ENCODE data around the gene PRRT2. TPM values are rescaled to one million over a fixed set of nuclear protein-coding genes. Genes with fewer than 3 reads are reported as not detected.
A peak's percentile ranks its signal among the peaks of the same experiment; 100 is the strongest.
"Not testable (repeated sequence)": the region's sequence is repeated elsewhere in the genome, so short reads cannot be mapped to it uniquely, and the experiment has no call there.

PRRT2 gene
- total and polyA plus RNA-seq, 2 experiments from 2014 or later, result 13.3 to 16.6 TPM

DNA sequence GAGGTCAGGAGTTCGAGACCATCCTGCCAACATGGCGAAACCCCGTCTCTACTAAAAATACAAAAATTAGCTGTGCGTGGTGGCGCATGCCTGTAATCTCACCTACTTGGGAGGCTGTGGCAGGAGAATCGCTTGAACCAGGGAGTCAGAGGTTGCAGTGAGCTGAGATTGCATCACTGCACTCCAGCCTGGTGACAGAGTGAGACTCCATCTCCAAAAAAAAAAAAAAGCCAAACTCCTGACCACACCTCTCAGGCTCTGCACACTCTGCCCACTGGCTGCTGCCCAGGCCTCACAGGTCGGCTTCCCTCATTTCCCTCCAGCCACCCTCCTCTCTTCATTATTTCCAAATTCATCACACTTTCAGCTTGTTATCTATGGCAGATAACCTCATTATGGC is 39.7 kb upstream of the PRRT2 start:
- not testable (repeated sequence) for H3K36me3 Mint-ChIP-seq (ENCODE audit: low read depth)

DNA sequence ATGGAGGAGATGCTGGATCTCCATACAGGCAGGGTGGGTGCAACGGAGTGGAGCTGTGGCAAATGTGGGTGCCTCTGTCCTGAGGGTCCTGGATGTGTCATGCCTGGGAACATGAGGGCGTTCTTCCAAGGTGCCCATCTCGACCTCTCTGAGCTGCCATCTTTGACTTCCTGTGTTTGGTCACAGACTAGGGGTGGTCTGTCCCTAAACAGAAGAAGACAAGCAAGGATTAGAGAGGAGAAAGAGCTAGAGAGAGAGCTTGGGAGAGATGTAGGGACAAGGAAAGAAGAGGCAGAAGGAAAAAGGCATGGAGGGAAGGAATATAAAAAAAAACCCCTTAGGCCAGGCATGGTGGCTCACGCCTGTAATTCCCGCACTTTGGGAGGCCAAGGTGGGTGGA is 37.3 kb upstream of the PRRT2 start:
- Histone ChIP-seq H3K4me3 (no peak overlapping the region), H2AFZ (no peak overlapping the region), H4K20me1 (replicated peaks; ENCODE audit: insufficient read depth) (no peaks in the 10 kb centered on the region), H3F3A (replicated peaks; ENCODE audit: low read depth) (no peaks in the 10 kb centered on the region), H3K9me2 (ENCODE audit: insufficient read depth) (peaks cover 5% of the 10 kb centered on the region; the same call in 1 of the 2 replicates), H3K27ac (ENCODE audit: low read depth) (no peak overlapping the region), H3K4me2 (no peak overlapping the region), H3K36me3 (ENCODE audit: insufficient read depth) (no peaks in the 10 kb centered on the region), H3K27me3 (ENCODE audit: insufficient read depth) (no peaks in the 10 kb centered on the region), H3K4me1 (ENCODE audit: insufficient read depth) (no peaks in the 10 kb centered on the region), H3K79me2 (replicated peaks; ENCODE audit: insufficient read depth) (no peaks in the 10 kb centered on the region)
- H3K27ac Mint-ChIP-seq, result no peak overlapping the region
- no peak for ATAC-seq
- H3K36me3 Mint-ChIP-seq (ENCODE audit: low read depth), result no peaks in the 10 kb centered on the region
- no peak for DNase-seq (ENCODE audit: low spot score)
- no peak overlapping the region for H3K4me3 Mint-ChIP-seq
- H3K27me3 Mint-ChIP-seq (ENCODE audit: insufficient read depth, low read depth, poor library complexity), result peaks cover 13% of the 10 kb centered on the region
- H3K9me3 Mint-ChIP-seq, result no peaks in the 10 kb centered on the region; the same call in 2 of the 3 replicates
- H3K4me1 Mint-ChIP-seq, result peaks cover 13% of the 10 kb centered on the region
- no peak for TF ChIP-seq EZH2phosphoT487 (IDR thresholded peaks at IDR 0.05; ENCODE audit: unreplicated experiment)
- no peak for TF ChIP-seq JUNB (IDR thresholded peaks at IDR 0.05; ENCODE audit: unreplicated experiment)
- TF ChIP-seq, protein P1, sequence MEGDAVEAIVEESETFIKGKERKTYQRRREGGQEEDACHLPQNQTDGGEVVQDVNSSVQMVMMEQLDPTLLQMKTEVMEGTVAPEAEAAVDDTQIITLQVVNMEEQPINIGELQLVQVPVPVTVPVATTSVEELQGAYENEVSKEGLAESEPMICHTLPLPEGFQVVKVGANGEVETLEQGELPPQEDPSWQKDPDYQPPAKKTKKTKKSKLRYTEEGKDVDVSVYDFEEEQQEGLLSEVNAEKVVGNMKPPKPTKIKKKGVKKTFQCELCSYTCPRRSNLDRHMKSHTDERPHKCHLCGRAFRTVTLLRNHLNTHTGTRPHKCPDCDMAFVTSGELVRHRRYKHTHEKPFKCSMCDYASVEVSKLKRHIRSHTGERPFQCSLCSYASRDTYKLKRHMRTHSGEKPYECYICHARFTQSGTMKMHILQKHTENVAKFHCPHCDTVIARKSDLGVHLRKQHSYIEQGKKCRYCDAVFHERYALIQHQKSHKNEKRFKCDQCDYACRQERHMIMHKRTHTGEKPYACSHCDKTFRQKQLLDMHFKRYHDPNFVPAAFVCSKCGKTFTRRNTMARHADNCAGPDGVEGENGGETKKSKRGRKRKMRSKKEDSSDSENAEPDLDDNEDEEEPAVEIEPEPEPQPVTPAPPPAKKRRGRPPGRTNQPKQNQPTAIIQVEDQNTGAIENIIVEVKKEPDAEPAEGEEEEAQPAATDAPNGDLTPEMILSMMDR (conservative IDR thresholded peaks at IDR 0.05; ENCODE audit: low read depth in 2 of 2), result no peak
- TF ChIP-seq, protein P2, sequence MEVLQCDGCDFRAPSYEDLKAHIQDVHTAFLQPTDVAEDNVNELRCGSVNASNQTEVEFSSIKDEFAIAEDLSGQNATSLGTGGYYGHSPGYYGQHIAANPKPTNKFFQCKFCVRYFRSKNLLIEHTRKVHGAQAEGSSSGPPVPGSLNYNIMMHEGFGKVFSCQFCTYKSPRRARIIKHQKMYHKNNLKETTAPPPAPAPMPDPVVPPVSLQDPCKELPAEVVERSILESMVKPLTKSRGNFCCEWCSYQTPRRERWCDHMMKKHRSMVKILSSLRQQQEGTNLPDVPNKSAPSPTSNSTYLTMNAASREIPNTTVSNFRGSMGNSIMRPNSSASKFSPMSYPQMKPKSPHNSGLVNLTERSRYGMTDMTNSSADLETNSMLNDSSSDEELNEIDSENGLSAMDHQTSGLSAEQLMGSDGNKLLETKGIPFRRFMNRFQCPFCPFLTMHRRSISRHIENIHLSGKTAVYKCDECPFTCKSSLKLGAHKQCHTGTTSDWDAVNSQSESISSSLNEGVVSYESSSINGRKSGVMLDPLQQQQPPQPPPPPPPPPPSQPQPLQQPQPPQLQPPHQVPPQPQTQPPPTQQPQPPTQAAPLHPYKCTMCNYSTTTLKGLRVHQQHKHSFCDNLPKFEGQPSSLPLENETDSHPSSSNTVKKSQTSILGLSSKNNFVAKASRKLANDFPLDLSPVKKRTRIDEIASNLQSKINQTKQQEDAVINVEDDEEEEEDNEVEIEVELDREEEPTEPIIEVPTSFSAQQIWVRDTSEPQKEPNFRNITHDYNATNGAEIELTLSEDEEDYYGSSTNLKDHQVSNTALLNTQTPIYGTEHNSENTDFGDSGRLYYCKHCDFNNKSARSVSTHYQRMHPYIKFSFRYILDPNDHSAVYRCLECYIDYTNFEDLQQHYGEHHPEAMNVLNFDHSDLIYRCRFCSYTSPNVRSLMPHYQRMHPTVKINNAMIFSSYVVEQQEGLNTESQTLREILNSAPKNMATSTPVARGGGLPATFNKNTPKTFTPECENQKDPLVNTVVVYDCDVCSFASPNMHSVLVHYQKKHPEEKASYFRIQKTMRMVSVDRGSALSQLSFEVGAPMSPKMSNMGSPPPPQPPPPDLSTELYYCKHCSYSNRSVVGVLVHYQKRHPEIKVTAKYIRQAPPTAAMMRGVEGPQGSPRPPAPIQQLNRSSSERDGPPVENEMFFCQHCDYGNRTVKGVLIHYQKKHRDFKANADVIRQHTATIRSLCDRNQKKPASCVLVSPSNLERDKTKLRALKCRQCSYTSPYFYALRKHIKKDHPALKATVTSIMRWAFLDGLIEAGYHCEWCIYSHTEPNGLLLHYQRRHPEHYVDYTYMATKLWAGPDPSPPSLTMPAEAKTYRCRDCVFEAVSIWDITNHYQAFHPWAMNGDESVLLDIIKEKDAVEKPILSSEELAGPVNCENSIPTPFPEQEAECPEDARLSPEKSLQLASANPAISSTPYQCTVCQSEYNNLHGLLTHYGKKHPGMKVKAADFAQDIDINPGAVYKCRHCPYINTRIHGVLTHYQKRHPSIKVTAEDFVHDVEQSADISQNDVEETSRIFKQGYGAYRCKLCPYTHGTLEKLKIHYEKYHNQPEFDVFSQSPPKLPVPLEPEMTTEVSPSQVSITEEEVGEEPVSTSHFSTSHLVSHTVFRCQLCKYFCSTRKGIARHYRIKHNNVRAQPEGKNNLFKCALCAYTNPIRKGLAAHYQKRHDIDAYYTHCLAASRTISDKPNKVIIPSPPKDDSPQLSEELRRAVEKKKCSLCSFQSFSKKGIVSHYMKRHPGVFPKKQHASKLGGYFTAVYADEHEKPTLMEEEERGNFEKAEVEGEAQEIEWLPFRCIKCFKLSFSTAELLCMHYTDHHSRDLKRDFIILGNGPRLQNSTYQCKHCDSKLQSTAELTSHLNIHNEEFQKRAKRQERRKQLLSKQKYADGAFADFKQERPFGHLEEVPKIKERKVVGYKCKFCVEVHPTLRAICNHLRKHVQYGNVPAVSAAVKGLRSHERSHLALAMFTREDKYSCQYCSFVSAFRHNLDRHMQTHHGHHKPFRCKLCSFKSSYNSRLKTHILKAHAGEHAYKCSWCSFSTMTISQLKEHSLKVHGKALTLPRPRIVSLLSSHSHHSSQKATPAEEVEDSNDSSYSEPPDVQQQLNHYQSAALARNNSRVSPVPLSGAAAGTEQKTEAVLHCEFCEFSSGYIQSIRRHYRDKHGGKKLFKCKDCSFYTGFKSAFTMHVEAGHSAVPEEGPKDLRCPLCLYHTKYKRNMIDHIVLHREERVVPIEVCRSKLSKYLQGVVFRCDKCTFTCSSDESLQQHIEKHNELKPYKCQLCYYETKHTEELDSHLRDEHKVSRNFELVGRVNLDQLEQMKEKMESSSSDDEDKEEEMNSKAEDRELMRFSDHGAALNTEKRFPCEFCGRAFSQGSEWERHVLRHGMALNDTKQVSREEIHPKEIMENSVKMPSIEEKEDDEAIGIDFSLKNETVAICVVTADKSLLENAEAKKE (CRISPR knock-in tag; IDR thresholded peaks at IDR 0.05), result no peak
- no peak for TF ChIP-seq NANOG (IDR thresholded peaks at IDR 0.05; ENCODE audit: borderline replicate concordance)
- TF ChIP-seq ETS1 (IDR thresholded peaks at IDR 0.05), result no peak
- no peak for TF ChIP-seq EZH2 (IDR thresholded peaks at IDR 0.05; ENCODE audit: low read depth, unreplicated experiment)
- no peak for TF ChIP-seq ZNF331 (CRISPR knock-in tag; IDR thresholded peaks at IDR 0.05; ENCODE audit: low read depth)
- TF ChIP-seq STAT1 (IDR thresholded peaks at IDR 0.05; ENCODE audit: unreplicated experiment), result no peak
- TF ChIP-seq, protein P3, sequence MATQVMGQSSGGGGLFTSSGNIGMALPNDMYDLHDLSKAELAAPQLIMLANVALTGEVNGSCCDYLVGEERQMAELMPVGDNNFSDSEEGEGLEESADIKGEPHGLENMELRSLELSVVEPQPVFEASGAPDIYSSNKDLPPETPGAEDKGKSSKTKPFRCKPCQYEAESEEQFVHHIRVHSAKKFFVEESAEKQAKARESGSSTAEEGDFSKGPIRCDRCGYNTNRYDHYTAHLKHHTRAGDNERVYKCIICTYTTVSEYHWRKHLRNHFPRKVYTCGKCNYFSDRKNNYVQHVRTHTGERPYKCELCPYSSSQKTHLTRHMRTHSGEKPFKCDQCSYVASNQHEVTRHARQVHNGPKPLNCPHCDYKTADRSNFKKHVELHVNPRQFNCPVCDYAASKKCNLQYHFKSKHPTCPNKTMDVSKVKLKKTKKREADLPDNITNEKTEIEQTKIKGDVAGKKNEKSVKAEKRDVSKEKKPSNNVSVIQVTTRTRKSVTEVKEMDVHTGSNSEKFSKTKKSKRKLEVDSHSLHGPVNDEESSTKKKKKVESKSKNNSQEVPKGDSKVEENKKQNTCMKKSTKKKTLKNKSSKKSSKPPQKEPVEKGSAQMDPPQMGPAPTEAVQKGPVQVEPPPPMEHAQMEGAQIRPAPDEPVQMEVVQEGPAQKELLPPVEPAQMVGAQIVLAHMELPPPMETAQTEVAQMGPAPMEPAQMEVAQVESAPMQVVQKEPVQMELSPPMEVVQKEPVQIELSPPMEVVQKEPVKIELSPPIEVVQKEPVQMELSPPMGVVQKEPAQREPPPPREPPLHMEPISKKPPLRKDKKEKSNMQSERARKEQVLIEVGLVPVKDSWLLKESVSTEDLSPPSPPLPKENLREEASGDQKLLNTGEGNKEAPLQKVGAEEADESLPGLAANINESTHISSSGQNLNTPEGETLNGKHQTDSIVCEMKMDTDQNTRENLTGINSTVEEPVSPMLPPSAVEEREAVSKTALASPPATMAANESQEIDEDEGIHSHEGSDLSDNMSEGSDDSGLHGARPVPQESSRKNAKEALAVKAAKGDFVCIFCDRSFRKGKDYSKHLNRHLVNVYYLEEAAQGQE (IDR thresholded peaks at IDR 0.05; ENCODE audit: unreplicated experiment), result no peak

More for the DNA sequence above, 39.7 kb upstream of the PRRT2 start:
- not testable (repeated sequence) for H3K4me3 ChIP-seq; H3F3A ChIP-seq (replicated peaks; ENCODE audit: low read depth); H3K27me3 Mint-ChIP-seq (ENCODE audit: insufficient read depth, low read depth, poor library complexity); DNase-seq (ENCODE audit: low spot score); H3K27ac ChIP-seq (ENCODE audit: low read depth); H3K79me2 ChIP-seq (replicated peaks; ENCODE audit: insufficient read depth); H3K9me3 Mint-ChIP-seq; H3K27me3 ChIP-seq (ENCODE audit: insufficient read depth); H3K4me1 ChIP-seq (ENCODE audit: insufficient read depth); H3K36me3 ChIP-seq (ENCODE audit: insufficient read depth); H4K20me1 ChIP-seq (replicated peaks; ENCODE audit: insufficient read depth); H3K9me2 ChIP-seq (ENCODE audit: insufficient read depth); H3K27ac Mint-ChIP-seq; ATAC-seq; H3K4me1 Mint-ChIP-seq; H3K4me2 ChIP-seq; H3K4me3 Mint-ChIP-seq
- H2AFZ ChIP-seq, result peak overlapping the region; percentile 76

Measured in GM23338 (cell line).